Subcutaneous adipose tissue (tissue), 4 donors: ENCODE results near the gene SHROOM3. TPM values are rescaled to one million over a fixed set of nuclear protein-coding genes. Genes with fewer than 3 reads are reported as not detected.

Experiments used
- CTCF ChIP-seq: fragments of 450-650 bp; IDR thresholded peaks from one replicate; pipeline ENCODE4 v1.5.1; 2016; ENCODE audit warnings: low read depth, mild to moderate bottlenecking, control low read depth, antibody characterized with exemption, moderate library complexity
- total RNA-seq, 4 donors: library from RNA; depleted of rRNA; stranded (reverse); fragments of >200 nt; gene quantifications; one replicate each; pipeline ENCODE4 v1.1.0, GENCODE V29; 2016

The SHROOM3 gene
- total RNA-seq, 4 donors from 2014 or later = 0.22 to 0.38 (median 0.33) TPM; not detected in 1

- TF ChIP-seq CTCF = no peak
Measured at GRCh38 chr4:76494243-76494642, 59.2 kb downstream of the SHROOM3 start.

GRCh38 chr4:76494871-76495590, 60.0 kb downstream of the SHROOM3 start:
- TF ChIP-seq CTCF = no peak

GRCh38 chr4:76498550-76498949, 63.5 kb downstream of the SHROOM3 start:
- no peak for TF ChIP-seq CTCF

GRCh38 chr4:76499461-76499860, 64.4 kb downstream of the SHROOM3 start:
- TF ChIP-seq CTCF = no peak

GRCh38 chr4:76502886-76503285, 67.9 kb downstream of the SHROOM3 start:
- no peak for TF ChIP-seq CTCF

GRCh38 chr4:76504613-76505465, 69.8 kb downstream of the SHROOM3 start:
- TF ChIP-seq CTCF = no peak

- TF ChIP-seq CTCF = no peak
Measured at GRCh38 chr4:76511947-76512346, 76.9 kb downstream of the SHROOM3 start.
